Body of pancreas (tissue), 4 donors: ENCODE measurements around the gene ATXN7. TPM values are rescaled to one million over a fixed set of nuclear protein-coding genes. Genes with fewer than 3 reads are reported as not detected.

Experiments
- ATAC-seq: fragments of 150-250 bp; one replicate; pipeline ENCODE4 v1.9.1; 2016
- DNase-seq, 4 donors: peaks; one replicate each; pipeline ENCODE4 v3.0.0-alpha.2; 2019
- H3K27ac ChIP-seq, 4 donors: fragments of 200-600 bp; sonication (generic); 1 replicate in 3 of 4; 2 replicates in 1 of 4; pipeline versions ENCODE4 v1.5.1 to v1.6.1; 2016 to 2019; ENCODE audit warnings: mild to moderate bottlenecking in 1 of 4, mixed read lengths in 1 of 4, moderate library complexity in 1 of 4
- H3K27me3 ChIP-seq, 2 donors: fragments of 200-600 bp; sonication (generic); one replicate each; pipeline ENCODE4 v1.6.0; 2016; ENCODE audit warnings: mild to moderate bottlenecking in 1 of 2
- H3K36me3 ChIP-seq, 2 donors: fragments of 200-600 bp; sonication (generic); replicated peaks in 1 of 2; 2 replicates each; pipeline ENCODE4 v1.5.1; 2016; ENCODE audit warnings: low read depth in 2 of 2; ENCODE audit not compliant: insufficient read depth in 1 of 2
- H3K4me1 ChIP-seq: fragments of 200-600 bp; sonication (generic); one replicate; pipeline ENCODE4 v1.6.0; 2016
- H3K4me3 ChIP-seq, 2 donors: fragments of 200-600 bp; sonication (generic); 1 replicate in 1 of 2; 2 replicates in 1 of 2; pipeline ENCODE4 v1.5.1; 2016 to 2019
- H3K9me3 ChIP-seq, 3 donors: fragments of 200-600 bp; sonication (generic); 1 replicate in 2 of 3; 2 replicates in 1 of 3; pipeline ENCODE4 v1.5.1; 2016
- POLR2A ChIP-seq, 3 donors: fragments of 450-650 bp; IDR thresholded peaks; one replicate each; pipeline ENCODE4 v1.6.1; 2016; ENCODE audit warnings: antibody characterized with exemption in 3 of 3, mild to moderate bottlenecking in 2 of 3
- WGBS, 2 donors: methylation state at CpG; one replicate each; pipeline ENCODE4 v1.1.5; 2017; 5-methylcytosine and 5-hydroxymethylcytosine counted together
- intact Hi-C: fragments of 100-400 bp; cut with DNase I; formaldehyde crosslinking; loops from one replicate; pipeline ENCODE4 v1.15.1; 2023
- total RNA-seq, 2 donors: library from RNA; depleted of rRNA; stranded (reverse); fragments of >200 nt; gene quantifications; one replicate each; pipeline ENCODE4 v1.1.0, GENCODE V29; 2016
- TF ChIP-seq, protein P1 (sequence below), 7 experiments: fragments of 450-650 bp in 4 of 7; fragments of 200-600 bp in 3 of 7; sonication (generic) in 3 of 7; IDR thresholded peaks; one replicate each; pipeline ENCODE4 v1.5.1; 2016 to 2019; ENCODE audit warnings: antibody characterized with exemption in 7 of 7

Gene ATXN7
- total RNA-seq, 2 donors from 2014 or later: 36.3 to 43.8 TPM

DNA sequence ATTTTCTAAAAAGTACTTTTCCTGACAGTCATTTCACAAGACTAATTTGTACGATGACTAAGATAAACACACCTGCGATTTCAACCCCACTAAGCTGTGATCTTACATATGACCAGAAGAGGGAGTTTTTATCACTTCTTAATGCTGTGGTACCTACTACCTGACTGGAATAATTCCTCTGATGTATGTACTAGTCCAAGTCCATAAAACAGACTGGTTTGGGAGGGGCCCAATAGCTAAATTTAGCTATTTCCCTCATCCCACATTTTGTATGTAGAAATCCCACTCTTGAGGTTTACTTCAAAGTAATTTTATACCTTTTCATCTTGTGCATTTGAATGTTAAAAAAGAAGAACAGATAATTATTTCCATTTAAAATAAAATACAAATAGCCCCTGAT, 98.2 kb downstream of the ATXN7 start:
- peak in 1 of 4 donors; percentile 46 for DNase-seq
- H3K9me3 ChIP-seq: no peaks in the 10 kb centered on the region
- no peaks in the 10 kb centered on the region for H3K36me3 ChIP-seq
- no peaks in the 10 kb centered on the region for H3K27me3 ChIP-seq
- peaks cover 78% of the 10 kb centered on the region for H3K4me1 ChIP-seq
- no peak overlapping the region for H3K4me3 ChIP-seq
- intact Hi-C loops: no loop called here
- H3K27ac ChIP-seq: peak overlapping the region in 1 of 4 donors; percentile 76
- peak; percentile 83 for ATAC-seq
- TF ChIP-seq POLR2A (IDR thresholded peaks at IDR 0.05): no peak
- TF ChIP-seq, protein P1, sequence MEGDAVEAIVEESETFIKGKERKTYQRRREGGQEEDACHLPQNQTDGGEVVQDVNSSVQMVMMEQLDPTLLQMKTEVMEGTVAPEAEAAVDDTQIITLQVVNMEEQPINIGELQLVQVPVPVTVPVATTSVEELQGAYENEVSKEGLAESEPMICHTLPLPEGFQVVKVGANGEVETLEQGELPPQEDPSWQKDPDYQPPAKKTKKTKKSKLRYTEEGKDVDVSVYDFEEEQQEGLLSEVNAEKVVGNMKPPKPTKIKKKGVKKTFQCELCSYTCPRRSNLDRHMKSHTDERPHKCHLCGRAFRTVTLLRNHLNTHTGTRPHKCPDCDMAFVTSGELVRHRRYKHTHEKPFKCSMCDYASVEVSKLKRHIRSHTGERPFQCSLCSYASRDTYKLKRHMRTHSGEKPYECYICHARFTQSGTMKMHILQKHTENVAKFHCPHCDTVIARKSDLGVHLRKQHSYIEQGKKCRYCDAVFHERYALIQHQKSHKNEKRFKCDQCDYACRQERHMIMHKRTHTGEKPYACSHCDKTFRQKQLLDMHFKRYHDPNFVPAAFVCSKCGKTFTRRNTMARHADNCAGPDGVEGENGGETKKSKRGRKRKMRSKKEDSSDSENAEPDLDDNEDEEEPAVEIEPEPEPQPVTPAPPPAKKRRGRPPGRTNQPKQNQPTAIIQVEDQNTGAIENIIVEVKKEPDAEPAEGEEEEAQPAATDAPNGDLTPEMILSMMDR (IDR thresholded peaks at IDR 0.05): peak; percentile 50 to 88 (median 73)
- WGBS, 2 donors: 2 to 5% methylated on average over 2 of the region's 2 CpGs

DNA sequence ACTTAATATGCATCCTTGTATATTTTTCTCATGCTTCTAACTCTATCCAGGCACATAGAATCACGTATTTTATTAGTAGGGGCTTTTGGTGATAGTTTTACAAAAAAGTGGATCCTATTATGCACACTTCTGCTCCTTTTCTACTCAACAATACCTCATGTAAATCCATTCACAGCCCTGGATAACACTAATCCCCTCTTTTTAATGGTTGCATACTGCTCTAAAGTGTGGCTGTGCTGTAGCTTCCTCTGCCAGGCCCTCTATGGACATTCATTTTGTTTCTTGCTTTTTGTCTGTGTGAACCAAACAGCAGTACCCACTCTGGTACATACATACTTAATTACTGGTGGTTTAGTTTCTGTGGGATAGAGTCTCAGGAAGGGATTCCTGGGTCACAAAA, 99.8 kb downstream of the ATXN7 start:
- H3K27ac ChIP-seq: peak overlapping the region in 2 of 4 donors; percentile 51 to 90
- H3K36me3 ChIP-seq: no peaks in the 10 kb centered on the region
- H3K4me1 ChIP-seq: peaks cover 77% of the 10 kb centered on the region
- H3K4me3 ChIP-seq: no peak overlapping the region
- DNase-seq: no peak
- no peaks in the 10 kb centered on the region for H3K27me3 ChIP-seq
- no peak for ATAC-seq
- intact Hi-C loops: no loop called here
- whole genome bisulfite sequencing, 2 donors: 81 to 87% methylated on average over 1 of the region's 1 CpG
- TF ChIP-seq, protein P1 (IDR thresholded peaks at IDR 0.05): no peak
- no peak for TF ChIP-seq POLR2A (IDR thresholded peaks at IDR 0.05)
- H3K9me3 ChIP-seq: no peaks in the 10 kb centered on the region

DNA sequence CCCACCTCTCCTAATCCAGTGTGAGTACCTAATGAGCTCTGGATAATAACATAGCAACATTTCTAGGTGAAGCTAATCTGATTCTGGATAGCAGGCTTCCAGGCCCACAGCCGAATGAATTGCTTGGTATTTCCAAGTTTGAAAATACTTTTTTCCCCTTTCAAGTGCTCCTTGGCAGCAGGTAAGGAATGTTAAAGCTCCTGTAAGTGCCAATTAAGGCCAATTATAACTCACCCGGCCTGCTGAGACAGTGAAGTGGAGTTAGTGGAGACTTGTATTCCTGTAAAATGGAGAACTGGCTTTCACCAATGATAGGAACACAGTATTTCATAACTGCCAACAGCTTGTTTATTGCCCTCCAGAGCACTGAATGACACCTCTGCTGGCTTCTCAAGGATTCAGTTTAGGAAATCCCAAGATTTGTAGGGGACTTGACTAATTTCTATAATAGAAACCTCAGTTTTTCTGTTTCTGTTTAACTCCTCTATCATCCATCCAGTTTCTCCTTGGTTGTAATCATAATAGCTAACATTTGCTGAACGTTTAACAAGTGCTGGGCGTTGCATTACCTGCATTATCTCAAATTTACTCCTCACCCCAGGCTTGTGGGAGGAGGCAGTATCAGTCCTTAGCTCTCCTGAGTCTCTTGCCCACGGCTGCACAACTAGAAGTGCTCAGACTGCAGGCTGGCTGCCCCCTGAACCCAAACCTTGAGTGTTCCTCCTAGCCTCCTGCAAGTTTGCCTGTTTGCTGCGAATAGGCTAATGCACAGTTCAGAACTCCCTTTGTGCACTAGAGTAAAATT, 101.2 kb downstream of the ATXN7 start:
- peaks cover 79% of the 10 kb centered on the region for H3K4me1 ChIP-seq
- no peak for ATAC-seq
- DNase-seq: no peak
- H3K9me3 ChIP-seq: no peaks in the 10 kb centered on the region
- H3K36me3 ChIP-seq: no peaks in the 10 kb centered on the region
- 24 to 30% methylated on average over 6 of the region's 6 CpGs for WGBS, 2 donors
- intact Hi-C loops: no loop called here
- no peak for TF ChIP-seq POLR2A (IDR thresholded peaks at IDR 0.05)
- TF ChIP-seq, protein P1 (IDR thresholded peaks at IDR 0.05): no peak
- no peak overlapping the region for H3K4me3 ChIP-seq
- H3K27ac ChIP-seq: peak overlapping the region; percentile 23 to 90 (median 64)
- no peaks in the 10 kb centered on the region for H3K27me3 ChIP-seq

DNA sequence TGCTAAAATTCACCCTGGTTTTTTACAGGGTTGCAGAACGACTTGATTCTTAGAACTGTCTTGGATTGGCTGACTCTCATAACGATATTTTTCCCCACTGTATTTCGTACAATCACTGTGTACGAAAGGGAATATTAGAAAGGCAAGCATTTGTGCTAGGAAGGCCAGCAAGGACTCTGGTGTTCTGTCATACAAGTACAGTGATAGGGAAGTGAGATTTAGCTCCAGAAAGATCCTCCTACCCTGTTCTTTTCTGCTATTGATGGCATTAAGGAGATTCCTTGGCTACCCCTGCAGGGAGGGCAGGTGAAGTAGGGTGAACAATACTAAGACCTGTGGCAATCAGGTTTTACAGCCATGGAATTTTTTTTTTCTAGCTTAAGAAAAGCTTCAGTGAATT, 102.3 kb downstream of the ATXN7 start:
- Histone ChIP-seq H3K4me1 (peaks cover 79% of the 10 kb centered on the region), H3K9me3 (no peaks in the 10 kb centered on the region), H3K27me3 (no peaks in the 10 kb centered on the region), H3K27ac (peak overlapping the region in 3 of 4 donors; percentile 84 to 90 (median 89)), H3K36me3 (no peaks in the 10 kb centered on the region), H3K4me3 (no peak overlapping the region)
- intact Hi-C loops: no loop called here
- DNase-seq (no peak), ATAC-seq (no peak)
- TF ChIP-seq POLR2A (IDR thresholded peaks at IDR 0.05): no peak
- TF ChIP-seq, protein P1 (IDR thresholded peaks at IDR 0.05): no peak
- WGBS, 2 donors: 56 to 60% methylated on average over 4 of the region's 4 CpGs

DNA sequence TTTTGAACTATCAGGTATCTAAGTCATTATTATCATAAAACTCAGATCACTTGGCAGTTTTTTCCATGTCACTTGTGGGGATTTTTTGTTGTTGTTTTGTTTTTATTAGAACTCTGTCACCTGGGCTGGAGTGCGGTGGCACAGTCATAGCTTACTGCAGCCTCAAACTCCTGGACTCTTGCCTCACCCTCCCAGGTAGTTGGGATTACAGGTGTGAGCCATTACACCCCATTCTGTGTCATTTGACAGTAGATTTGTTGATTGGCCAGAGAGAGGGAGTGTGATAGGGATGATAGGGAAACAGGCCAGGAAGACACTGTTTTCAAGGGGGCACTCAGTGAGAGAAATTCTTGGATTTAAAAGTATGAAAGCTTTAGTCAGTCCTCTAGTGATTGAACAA, 103.2 kb downstream of the ATXN7 start:
- H3K27ac ChIP-seq: peak overlapping the region; percentile 82 to 90 (median 86)
- H3K4me3 ChIP-seq: no peak overlapping the region
- TF ChIP-seq POLR2A (IDR thresholded peaks at IDR 0.05): no peak
- TF ChIP-seq, protein P1 (IDR thresholded peaks at IDR 0.05): no peak
- no peak for DNase-seq
- H3K36me3 ChIP-seq: no peaks in the 10 kb centered on the region
- H3K27me3 ChIP-seq: no peaks in the 10 kb centered on the region
- 24 to 37% methylated on average over 1 of the region's 1 CpG for WGBS, 2 donors
- peaks cover 83% of the 10 kb centered on the region for H3K4me1 ChIP-seq
- intact Hi-C loops: no loop called here
- ATAC-seq: no peak
- H3K9me3 ChIP-seq: no peaks in the 10 kb centered on the region
